HEK293 (cell line): ENCODE results near the gene MCCC2.

Experiments used
- CTCF ChIA-PET: fragments of 350-600 bp; formaldehyde crosslinking; extraction: SDS; loops from one replicate; lab custom pipeline; 2021; ENCODE audit warnings: antibody characterized with exemption; lab: Yijun Ruan, JAX
- POLR2A ChIA-PET: fragments of 300-600 bp; formaldehyde crosslinking; extraction: SDS; loops from one replicate; lab custom pipeline; 2020; ENCODE audit warnings: antibody characterized with exemption, inconsistent platforms; lab: Yijun Ruan, JAX
- H3K27ac ChIP-seq: fragments of 200-500 bp; sonication (Bioruptor generic); 2 replicates; pipeline ENCODE4 v1.5.1; 2014; ENCODE audit warnings: low read depth, low read length, control low read depth, inconsistent platforms; ENCODE audit errors: extremely low read depth
- H3K36me3 ChIP-seq, 2 experiments: fragments of 200-500 bp in 1 of 2; sonication (Bioruptor generic) in 1 of 2; 1 replicate in 1 of 2; 2 replicates in 1 of 2; pipeline ENCODE4 v1.5.1; 2014 to 2017; ENCODE audit warnings: inconsistent platforms in 2 of 2, low read length in 2 of 2; ENCODE audit not compliant: control insufficient read depth in 2 of 2, insufficient read depth in 1 of 2
- H3K4me1 ChIP-seq: fragments of 200-500 bp; sonication (Bioruptor generic); 2 replicates; pipeline ENCODE4 v1.5.1; 2014; ENCODE audit warnings: mild to moderate bottlenecking, low read length, inconsistent platforms; ENCODE audit not compliant: control insufficient read depth, insufficient read depth
- H3K4me3 ChIP-seq: 2 replicates; pipeline ENCODE4 v1.5.1; 2011; ENCODE audit warnings: low read depth, mild to moderate bottlenecking, control low read depth, low read length, moderate library complexity
- H3K9me3 ChIP-seq: fragments of 200-500 bp; sonication (Bioruptor generic); 2 replicates; pipeline ENCODE4 v1.5.1; 2014; ENCODE audit warnings: low read depth, low read length, inconsistent platforms; ENCODE audit not compliant: control insufficient read depth, insufficient read depth
- INSM2 ChIP-seq: fragments of 450-650 bp; formaldehyde crosslinking; IDR thresholded peaks from 2 replicates; pipeline ENCODE4 v1.5.1; 2016; ENCODE audit warnings: missing biosample characterization, missing genetic modification characterization
- MYNN ChIP-seq: fragments of 450-650 bp; formaldehyde crosslinking; IDR thresholded peaks from 2 replicates; pipeline ENCODE4 v1.5.1; 2016; ENCODE audit warnings: missing biosample characterization, missing genetic modification characterization, borderline replicate concordance
- OSR2 ChIP-seq: fragments of 450-650 bp; formaldehyde crosslinking; IDR thresholded peaks from 2 replicates; pipeline ENCODE4 v1.5.1; 2016; ENCODE audit warnings: missing biosample characterization, missing genetic modification characterization
- RBAK ChIP-seq: fragments of 450-650 bp; formaldehyde crosslinking; IDR thresholded peaks from 2 replicates; pipeline ENCODE4 v1.5.1; 2016; ENCODE audit warnings: missing biosample characterization, missing genetic modification characterization
- SETDB1 ChIP-seq: IDR thresholded peaks from one replicate; pipeline ENCODE4 v1.6.1; 2017; ENCODE audit warnings: mild to moderate bottlenecking, low read length, moderate library complexity, mixed read lengths; ENCODE audit not compliant: insufficient read length
- ZNF16 ChIP-seq: fragments of 450-650 bp; formaldehyde crosslinking; IDR thresholded peaks from 2 replicates; pipeline ENCODE4 v1.5.1; 2016; ENCODE audit warnings: low read depth, missing biosample characterization, missing genetic modification characterization
- ZNF404 ChIP-seq: fragments of 450-650 bp; formaldehyde crosslinking; IDR thresholded peaks from 2 replicates; pipeline ENCODE4 v1.5.1; 2017; ENCODE audit warnings: missing biosample characterization, missing genetic modification characterization
- ZNF521 ChIP-seq: fragments of 450-650 bp; formaldehyde crosslinking; IDR thresholded peaks from 2 replicates; pipeline ENCODE4 v1.5.1; 2017; ENCODE audit warnings: missing biosample characterization, mild to moderate bottlenecking, missing genetic modification characterization
- ZNF544 ChIP-seq: fragments of 450-650 bp; formaldehyde crosslinking; IDR thresholded peaks from 2 replicates; pipeline ENCODE4 v1.5.0; 2017; ENCODE audit warnings: missing biosample characterization, missing genetic modification characterization
- ZNF548 ChIP-seq: fragments of 450-650 bp; formaldehyde crosslinking; IDR thresholded peaks from 2 replicates; pipeline ENCODE4 v1.5.1; 2016; ENCODE audit warnings: missing biosample characterization, missing genetic modification characterization
- ZNF776 ChIP-seq: fragments of 450-650 bp; formaldehyde crosslinking; IDR thresholded peaks from 2 replicates; pipeline ENCODE4 v1.5.0; 2017; ENCODE audit warnings: missing biosample characterization, missing genetic modification characterization, borderline replicate concordance
- ZNF785 ChIP-seq: fragments of 450-650 bp; formaldehyde crosslinking; IDR thresholded peaks from 2 replicates; pipeline ENCODE4 v1.5.1; 2016; ENCODE audit warnings: missing biosample characterization, missing genetic modification characterization
- ZNF791 ChIP-seq: fragments of 450-650 bp; formaldehyde crosslinking; IDR thresholded peaks from 2 replicates; pipeline ENCODE4 v1.5.1; 2016; ENCODE audit warnings: missing biosample characterization, missing genetic modification characterization
- TF ChIP-seq, protein P1 (sequence below): fragments of 450-650 bp; formaldehyde crosslinking; IDR thresholded peaks from 2 replicates; pipeline ENCODE4 v1.5.1; 2016; ENCODE audit warnings: missing biosample characterization, missing genetic modification characterization
- TF ChIP-seq, protein P2 (sequence below): fragments of 450-650 bp; formaldehyde crosslinking; IDR thresholded peaks from 2 replicates; pipeline ENCODE4 v1.5.1; 2017; ENCODE audit warnings: missing biosample characterization, mild to moderate bottlenecking, missing genetic modification characterization, moderate library complexity

Gene MCCC2

DNA sequence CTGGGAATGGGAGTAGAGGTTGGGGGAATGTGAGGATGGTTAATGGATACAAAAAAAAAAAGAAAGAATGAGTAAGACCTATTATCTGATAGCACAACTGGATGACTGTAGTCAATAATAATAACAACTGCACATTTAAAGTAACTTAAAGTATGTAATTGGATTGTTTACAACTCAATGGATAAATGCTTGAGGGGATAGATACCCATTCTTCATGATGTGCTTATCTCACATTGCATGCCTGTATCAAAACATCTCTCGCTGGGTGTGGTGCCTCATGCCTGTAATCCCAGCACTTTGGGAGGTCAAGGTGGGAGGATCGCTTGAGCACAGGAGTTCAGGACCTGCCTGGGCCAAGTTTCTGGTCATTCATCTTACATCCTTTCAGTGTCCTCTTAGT, 34.6 kb downstream of the MCCC2 start:
- CTCF ChIA-PET, result interaction anchor here (0.6 kb wide), 2 partner anchors 108 to 127 kb away, joined by 3 read pairs; no protein-coding TSS in a partner anchor
- POLR2A ChIA-PET, result no interaction called here
- Histone ChIP-seq H3K36me3 (peaks cover 10 to 20% of the 10 kb centered on the region in 2 experiments; a peak in 2 of 3 replicates), H3K9me3 (no peaks in the 10 kb centered on the region)
- TF ChIP-seq RBAK (tag by site-specific recombination), result no peak
- no peak for TF ChIP-seq ZNF404 (tag by site-specific recombination)
- TF ChIP-seq MYNN, result no peak
- TF ChIP-seq, all 188 proteins: peak for 0
- H3K4me3 ChIP-seq, result no peak overlapping the region
- no peak overlapping the region for H3K27ac ChIP-seq
- no peaks in the 10 kb centered on the region; the same call in 1 of the 2 replicates for H3K4me1 ChIP-seq

- Histone ChIP-seq H3K4me3 (no peak overlapping the region), H3K4me1 (no peaks in the 10 kb centered on the region; the same call in 1 of the 2 replicates), H3K36me3 (peaks cover 8 to 16% of the 10 kb centered on the region in 2 experiments; a peak in 2 of 3 replicates), H3K9me3 (no peaks in the 10 kb centered on the region), H3K27ac (no peak overlapping the region)
- POLR2A ChIA-PET, result no interaction called here
- TF ChIP-seq, protein P1, sequence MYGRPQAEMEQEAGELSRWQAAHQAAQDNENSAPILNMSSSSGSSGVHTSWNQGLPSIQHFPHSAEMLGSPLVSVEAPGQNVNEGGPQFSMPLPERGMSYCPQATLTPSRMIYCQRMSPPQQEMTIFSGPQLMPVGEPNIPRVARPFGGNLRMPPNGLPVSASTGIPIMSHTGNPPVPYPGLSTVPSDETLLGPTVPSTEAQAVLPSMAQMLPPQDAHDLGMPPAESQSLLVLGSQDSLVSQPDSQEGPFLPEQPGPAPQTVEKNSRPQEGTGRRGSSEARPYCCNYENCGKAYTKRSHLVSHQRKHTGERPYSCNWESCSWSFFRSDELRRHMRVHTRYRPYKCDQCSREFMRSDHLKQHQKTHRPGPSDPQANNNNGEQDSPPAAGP (tag by site-specific recombination), result no peak
- TF ChIP-seq ZNF785 (tag by site-specific recombination) (no peak), ZNF548 (tag by site-specific recombination) (no peak), ZNF16 (no peak), ZNF791 (tag by site-specific recombination) (no peak), SETDB1 (no peak), OSR2 (no peak), ZNF544 (tag by site-specific recombination) (no peak), ZNF776 (tag by site-specific recombination) (no peak)
- TF ChIP-seq, protein P2, sequence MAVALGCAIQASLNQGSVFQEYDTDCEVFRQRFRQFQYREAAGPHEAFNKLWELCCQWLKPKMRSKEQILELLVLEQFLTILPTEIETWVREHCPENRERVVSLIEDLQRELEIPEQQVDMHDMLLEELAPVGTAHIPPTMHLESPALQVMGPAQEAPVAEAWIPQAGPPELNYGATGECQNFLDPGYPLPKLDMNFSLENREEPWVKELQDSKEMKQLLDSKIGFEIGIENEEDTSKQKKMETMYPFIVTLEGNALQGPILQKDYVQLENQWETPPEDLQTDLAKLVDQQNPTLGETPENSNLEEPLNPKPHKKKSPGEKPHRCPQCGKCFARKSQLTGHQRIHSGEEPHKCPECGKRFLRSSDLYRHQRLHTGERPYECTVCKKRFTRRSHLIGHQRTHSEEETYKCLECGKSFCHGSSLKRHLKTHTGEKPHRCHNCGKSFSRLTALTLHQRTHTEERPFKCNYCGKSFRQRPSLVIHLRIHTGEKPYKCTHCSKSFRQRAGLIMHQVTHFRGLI (tag by site-specific recombination), result no peak
- CTCF ChIA-PET, result no interaction called here
Measured at GRCh38 chr5:71623221-71623794, 36.2 kb downstream of the MCCC2 start.

- H3K36me3 ChIP-seq, result peaks cover 0 to 26% of the 10 kb centered on the region in 2 experiments; a peak in 2 of 3 replicates
- no peak overlapping the region for H3K4me3 ChIP-seq
- H3K9me3 ChIP-seq, result no peaks in the 10 kb centered on the region
- H3K27ac ChIP-seq, result no peak overlapping the region
- TF ChIP-seq INSM2 (tag by site-specific recombination) (no peak), ZNF521 (tag by site-specific recombination) (no peak)
- H3K4me1 ChIP-seq, result no peaks in the 10 kb centered on the region
- ChIA-PET POLR2A (no interaction called here), CTCF (interaction anchor here (1.1 kb wide), 1 partner anchor 152 kb away, joined by 3 read pairs; no protein-coding TSS in a partner anchor)
Measured at GRCh38 chr5:71629950-71630349, 42.8 kb downstream of the MCCC2 start.
